Measurements from ENCODE around the gene KLK5. TPM values are rescaled to one million over a fixed set of nuclear protein-coding genes. Genes with fewer than 3 reads are reported as not detected.

Gene KLK5
- total RNA-seq, 1 experiment from 2014 or later, result not detected

DNA sequence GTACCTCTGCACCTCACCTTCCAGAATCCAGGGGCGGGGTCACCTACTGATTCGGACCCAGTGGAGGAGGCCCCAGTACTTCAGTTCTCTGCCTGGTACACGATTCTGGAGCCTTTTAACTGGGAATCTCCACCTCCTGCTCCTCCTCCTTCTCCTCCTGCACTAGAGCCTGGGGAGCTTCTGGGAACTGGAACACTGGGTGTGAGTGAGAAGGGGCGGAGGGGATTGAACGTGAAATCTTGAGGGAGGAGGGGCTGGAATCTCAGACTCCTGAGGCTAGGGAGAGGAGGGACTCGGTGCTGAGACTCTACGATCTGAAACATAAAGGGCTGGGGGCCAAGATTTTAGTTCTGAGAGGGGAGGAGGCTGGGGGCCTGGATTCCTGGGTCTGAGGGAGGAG is 48.7 kb upstream of the KLK5 start, which contains the start of gene KLK8:
KLK8 (minus strand) TSS at position 90 of the 400 bp plus-strand sequence. CDS start 437 bp downstream, outside the sequence.
- Histone ChIP-seq H3K79me2 (ENCODE audit: insufficient read depth, low read length) (no peaks in the 10 kb centered on the region), H2BK15ac (ENCODE audit: low read depth, low read length) (0 out of 2 replicates have a peak within 1 kb of the TSS, but pooled peaks have one; percentile 16), H3K23me2 (ENCODE audit: insufficient read length, low read depth, low read length, poor library complexity, severe bottlenecking) (peaks cover 6% of the 10 kb centered on the region), H3K23ac (ENCODE audit: insufficient read length, low read depth, low read length) (no peak within 1 kb of the TSS), H2BK5ac (ENCODE audit: insufficient read length, low read length) (no peak within 1 kb of the TSS), H2AK5ac (ENCODE audit: insufficient read length, low read length) (no peak within 1 kb of the TSS), H3K4me2 (ENCODE audit: insufficient read depth, insufficient read length, low read length) (peak within 1 kb of the TSS; percentile 76), H3K4me1 (ENCODE audit: insufficient read depth, low read length) (0 out of 2 replicates have a peak, but pooled peaks cover 4% of the 10 kb centered on the region), H2AFZ (ENCODE audit: low read length) (no peak within 1 kb of the TSS), H4K8ac (replicated peaks; ENCODE audit: insufficient read length, low read depth, low read length) (no peak within 1 kb of the TSS), H4K91ac (ENCODE audit: insufficient read length, low read depth, low read length) (peak within 1 kb of the TSS; percentile 5), H3K18ac (ENCODE audit: insufficient read length, low read depth, low read length) (peak within 1 kb of the TSS; percentile 51), H2BK120ac (ENCODE audit: low read depth, low read length, poor library complexity, severe bottlenecking) (no peak within 1 kb of the TSS), H3K27me3 (ENCODE audit: insufficient read depth, low read length) (no peaks in the 10 kb centered on the region), H3K79me1 (ENCODE audit: insufficient read depth, low read depth, low read length, poor library complexity, severe bottlenecking) (no peaks in the 10 kb centered on the region), H3K4ac (ENCODE audit: low read depth, low read length) (no peak within 1 kb of the TSS), H4K5ac (ENCODE audit: insufficient read length, low read depth, low read length) (no peak within 1 kb of the TSS), H4K20me1 (ENCODE audit: control insufficient read depth, insufficient read depth, insufficient read length) (no peaks in the 10 kb centered on the region), H3K9ac (ENCODE audit: extremely low read depth, insufficient read length, low read length) (peak within 1 kb of the TSS; percentile 46), H3K27ac (ENCODE audit: insufficient read length, low read depth, low read length) (peak within 1 kb of the TSS; percentile 14), H2BK20ac (ENCODE audit: low read depth, low read length, poor library complexity, severe bottlenecking) (peak within 1 kb of the TSS; percentile 29), H3T11ph (ENCODE audit: low read length) (no peak within 1 kb of the TSS), H3K56ac (ENCODE audit: insufficient read length, low read depth, low read length) (no peak within 1 kb of the TSS), H3K9me3 (ENCODE audit: control insufficient read depth, low read depth, low read length) (no peaks in the 10 kb centered on the region), H3K14ac (ENCODE audit: insufficient read depth, low read length) (peak within 1 kb of the TSS; percentile 77), H2BK12ac (ENCODE audit: insufficient read length, low read depth, low read length) (no peak within 1 kb of the TSS)
- Mint-ChIP-seq H3K9me3 (no peaks in the 10 kb centered on the region; a peak in 1 of 5 replicates), H3K27ac (peak within 1 kb of the TSS; percentile 28 to 92 (median 81); a peak in 5 of 7 replicates), H3K36me3 (ENCODE audit: insufficient read depth in 1 of 3, low read depth in 3 of 3) (no peaks in the 10 kb centered on the region), H3K27me3 (ENCODE audit: low read depth) (peaks cover 41% of the 10 kb centered on the region), H3K4me1 (peaks cover 25 to 40% of the 10 kb centered on the region in 2 experiments), H3K4me3 (peak within 1 kb of the TSS; percentile 14 to 60; a peak in 3 of 5 replicates)
- WGBS (ENCODE audit: extremely low coverage, insufficient read length, low lambda C conversion rate), result no CpG with 5 or more reads among the region's 7 CpGs
- TF ChIP-seq, protein P1, sequence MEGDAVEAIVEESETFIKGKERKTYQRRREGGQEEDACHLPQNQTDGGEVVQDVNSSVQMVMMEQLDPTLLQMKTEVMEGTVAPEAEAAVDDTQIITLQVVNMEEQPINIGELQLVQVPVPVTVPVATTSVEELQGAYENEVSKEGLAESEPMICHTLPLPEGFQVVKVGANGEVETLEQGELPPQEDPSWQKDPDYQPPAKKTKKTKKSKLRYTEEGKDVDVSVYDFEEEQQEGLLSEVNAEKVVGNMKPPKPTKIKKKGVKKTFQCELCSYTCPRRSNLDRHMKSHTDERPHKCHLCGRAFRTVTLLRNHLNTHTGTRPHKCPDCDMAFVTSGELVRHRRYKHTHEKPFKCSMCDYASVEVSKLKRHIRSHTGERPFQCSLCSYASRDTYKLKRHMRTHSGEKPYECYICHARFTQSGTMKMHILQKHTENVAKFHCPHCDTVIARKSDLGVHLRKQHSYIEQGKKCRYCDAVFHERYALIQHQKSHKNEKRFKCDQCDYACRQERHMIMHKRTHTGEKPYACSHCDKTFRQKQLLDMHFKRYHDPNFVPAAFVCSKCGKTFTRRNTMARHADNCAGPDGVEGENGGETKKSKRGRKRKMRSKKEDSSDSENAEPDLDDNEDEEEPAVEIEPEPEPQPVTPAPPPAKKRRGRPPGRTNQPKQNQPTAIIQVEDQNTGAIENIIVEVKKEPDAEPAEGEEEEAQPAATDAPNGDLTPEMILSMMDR (conservative IDR thresholded peaks at IDR 0.05), result no peak
- peak; percentile 76 for DNase-seq

Data from H9 (cell line).